GM12864 (cell line): ENCODE results near the gene GLDC.
"Not testable (repeated sequence)": the region's sequence is repeated elsewhere in the genome, so short reads cannot be mapped to it uniquely, and the experiment has no call there.

Source experiments
- DNase-seq: peaks from one replicate; pipeline ENCODE4 v3.0.0-alpha.2; 2011; ENCODE audit warnings: low read depth
- H3K4me3 ChIP-seq: 2 replicates; pipeline ENCODE4 v1.5.1; 2011; ENCODE audit warnings: mild to moderate bottlenecking, low read depth, low read length, control low read depth
- TF ChIP-seq, protein P1 (sequence below): IDR thresholded peaks from 2 replicates; pipeline ENCODE4 v1.5.1; 2011; ENCODE audit warnings: low read depth, mild to moderate bottlenecking, moderate library complexity, low read length, control low read depth, inconsistent platforms; ENCODE audit errors: missing control alignments

Gene GLDC

DNA sequence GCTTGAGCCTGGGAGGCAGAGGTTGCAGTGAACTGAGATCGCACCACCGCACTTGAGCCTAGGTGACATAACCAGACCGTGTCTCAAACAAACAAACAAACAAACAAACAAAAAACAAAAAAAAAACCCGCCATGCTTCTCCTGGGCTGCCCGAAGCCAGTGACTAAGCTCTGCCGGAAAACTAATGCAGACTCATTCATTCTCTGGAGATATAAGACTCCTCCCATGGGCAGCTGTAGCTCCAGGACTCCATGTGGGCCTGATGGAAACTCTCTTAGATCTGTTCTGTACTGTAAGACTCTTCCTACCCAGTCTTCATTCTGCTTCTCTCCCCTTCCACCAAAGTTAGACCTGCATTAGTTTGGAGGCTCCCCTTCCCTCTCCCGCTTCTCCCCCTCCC is 11.1 kb downstream of the GLDC start:
- no peak for DNase-seq
- TF ChIP-seq, protein P1, sequence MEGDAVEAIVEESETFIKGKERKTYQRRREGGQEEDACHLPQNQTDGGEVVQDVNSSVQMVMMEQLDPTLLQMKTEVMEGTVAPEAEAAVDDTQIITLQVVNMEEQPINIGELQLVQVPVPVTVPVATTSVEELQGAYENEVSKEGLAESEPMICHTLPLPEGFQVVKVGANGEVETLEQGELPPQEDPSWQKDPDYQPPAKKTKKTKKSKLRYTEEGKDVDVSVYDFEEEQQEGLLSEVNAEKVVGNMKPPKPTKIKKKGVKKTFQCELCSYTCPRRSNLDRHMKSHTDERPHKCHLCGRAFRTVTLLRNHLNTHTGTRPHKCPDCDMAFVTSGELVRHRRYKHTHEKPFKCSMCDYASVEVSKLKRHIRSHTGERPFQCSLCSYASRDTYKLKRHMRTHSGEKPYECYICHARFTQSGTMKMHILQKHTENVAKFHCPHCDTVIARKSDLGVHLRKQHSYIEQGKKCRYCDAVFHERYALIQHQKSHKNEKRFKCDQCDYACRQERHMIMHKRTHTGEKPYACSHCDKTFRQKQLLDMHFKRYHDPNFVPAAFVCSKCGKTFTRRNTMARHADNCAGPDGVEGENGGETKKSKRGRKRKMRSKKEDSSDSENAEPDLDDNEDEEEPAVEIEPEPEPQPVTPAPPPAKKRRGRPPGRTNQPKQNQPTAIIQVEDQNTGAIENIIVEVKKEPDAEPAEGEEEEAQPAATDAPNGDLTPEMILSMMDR: no peak
- no peak overlapping the region for H3K4me3 ChIP-seq

DNA sequence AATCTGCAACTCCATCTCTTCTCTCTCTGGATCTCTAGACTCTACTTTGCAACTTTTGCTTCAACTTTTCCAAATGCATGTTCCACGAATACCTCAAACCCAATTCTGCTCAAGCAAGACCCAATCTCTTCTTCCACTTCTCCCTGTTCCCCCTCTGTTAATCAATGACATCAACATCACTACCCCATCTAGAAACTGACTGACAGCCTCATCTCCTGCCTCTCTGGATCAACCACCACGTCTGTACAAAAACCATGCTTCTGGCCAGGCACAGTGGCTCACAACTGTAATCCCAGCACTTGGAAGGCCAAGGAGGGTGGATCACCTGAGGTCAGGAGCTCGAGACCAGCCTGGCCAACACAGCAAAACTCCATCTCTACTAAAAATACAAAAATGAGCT is 12.2 kb downstream of the GLDC start:
- TF ChIP-seq, protein P1: no peak
- no peak for DNase-seq
- no peak overlapping the region for H3K4me3 ChIP-seq

DNA sequence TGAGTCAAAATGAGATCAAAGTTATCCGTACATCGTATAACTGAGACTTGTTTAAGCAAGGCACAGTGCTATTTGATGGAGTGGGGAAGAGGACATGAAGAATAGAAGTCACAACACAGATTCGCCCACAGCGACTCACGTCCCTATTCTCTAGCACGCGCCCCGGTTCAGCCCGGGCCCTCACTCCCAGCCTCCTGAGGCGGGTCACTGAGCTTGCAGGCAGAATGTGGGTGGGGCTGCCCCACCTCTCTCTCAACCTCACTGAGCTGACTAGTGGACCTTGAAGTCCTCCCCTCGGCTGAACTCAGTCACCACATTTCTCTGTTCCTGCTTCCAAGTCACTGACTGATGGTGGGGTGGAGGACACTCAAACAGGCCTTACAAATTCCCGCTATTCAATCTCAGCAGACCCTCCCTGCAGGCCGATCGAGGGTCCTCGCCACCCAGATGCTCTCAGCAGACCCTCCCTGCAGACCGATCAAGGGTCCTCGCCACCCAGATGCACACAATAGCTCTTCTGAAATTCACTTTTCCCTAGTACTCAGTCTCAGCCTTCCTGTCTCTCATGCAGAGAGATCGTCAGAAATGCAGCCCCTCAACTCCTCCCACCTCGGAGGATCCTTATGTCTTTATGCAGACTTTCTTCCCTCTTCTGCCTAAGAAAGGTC is 12.9 kb downstream of the GLDC start:
- H3K4me3 ChIP-seq: no peak overlapping the region; the same call in 1 of the 2 replicates
- peak; percentile 90 for DNase-seq
- TF ChIP-seq, protein P1: no peak

GRCh38 chr9:6631207-6631512 is 14.4 kb downstream of the GLDC start:
- no peak for DNase-seq
- H3K4me3 ChIP-seq: peak overlapping the region; percentile 2; the same call in 1 of the 2 replicates
- TF ChIP-seq, protein P1: no peak

GRCh38 chr9:6630502-6631206 is 14.9 kb downstream of the GLDC start:
- TF ChIP-seq, protein P1: no peak
- peak; percentile 72 for DNase-seq
- peak overlapping the region; percentile 2 for H3K4me3 ChIP-seq

DNA sequence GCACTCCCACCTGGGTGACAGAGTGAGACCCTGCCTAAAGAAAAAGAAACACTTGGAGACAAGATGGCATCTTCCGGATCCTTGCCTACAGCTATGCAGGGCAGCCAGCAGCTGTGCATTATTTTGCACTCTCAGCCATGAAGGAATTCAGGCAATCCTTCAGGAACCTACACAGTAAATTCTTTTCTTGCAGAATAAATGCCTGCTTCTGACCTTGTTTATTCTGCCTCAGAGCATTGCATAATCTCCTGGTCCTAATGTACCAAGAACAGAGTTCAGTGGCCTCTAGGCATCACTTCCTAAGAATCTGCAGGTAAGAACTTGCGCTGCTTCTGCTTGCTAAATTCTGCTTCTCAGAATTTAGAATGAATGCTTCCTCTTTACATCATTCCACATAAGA is 16.8 kb downstream of the GLDC start:
- H3K4me3 ChIP-seq: no peak overlapping the region
- TF ChIP-seq, protein P1: no peak
- DNase-seq: no peak

- DNase-seq: no peak
- no peak overlapping the region for H3K4me3 ChIP-seq
- TF ChIP-seq, protein P1: no peak
These were observed 20.2 kb downstream of the GLDC start for GRCh38 chr9:6625363-6625762.

DNA sequence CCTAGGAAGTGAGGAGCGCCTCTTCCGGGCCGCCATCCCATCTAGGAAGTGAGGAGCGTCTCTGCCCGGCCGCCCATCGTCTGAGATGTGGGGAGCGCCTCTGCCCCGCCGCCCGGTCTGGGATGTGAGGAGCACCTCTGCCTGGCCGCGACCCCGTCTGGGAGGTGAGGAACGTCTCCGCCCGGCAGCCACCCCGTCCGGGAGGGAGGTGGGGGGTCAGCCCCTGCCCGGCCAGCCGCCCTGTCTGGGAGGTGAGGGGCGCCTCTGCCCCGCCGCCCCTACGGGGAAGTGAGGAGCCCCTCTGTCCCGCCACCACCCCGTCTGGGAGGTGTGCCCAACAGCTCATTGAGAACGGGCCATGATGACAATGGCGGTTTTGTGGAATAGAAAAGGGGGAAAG is 22.7 kb downstream of the GLDC start:
- H3K4me3 ChIP-seq, DNase-seq: not testable (repeated sequence)
